Measurements from ENCODE around the gene NDFIP2.
"Not testable (repeated sequence)": the region's sequence is repeated elsewhere in the genome, so short reads cannot be mapped to it uniquely, and the experiment has no call there.

Gene NDFIP2

GRCh38 chr13:79541426-79542049 is 60.6 kb downstream of the NDFIP2 start:
- DNase-seq, result peak; percentile 56

GRCh38 chr13:79543883-79544282 is 62.9 kb downstream of the NDFIP2 start:
- DNase-seq, result no peak

GRCh38 chr13:79547211-79548195 is 66.5 kb downstream of the NDFIP2 start:
- DNase-seq, result no peak

- DNase-seq, result no peak
Observed at GRCh38 chr13:79548902-79549301, 67.9 kb downstream of the NDFIP2 start.

GRCh38 chr13:79549355-79550106 is 68.6 kb downstream of the NDFIP2 start:
- no peak for DNase-seq

- DNase-seq, result no peak
Observed at GRCh38 chr13:79557666-79558065, 76.7 kb downstream of the NDFIP2 start.

GRCh38 chr13:79560954-79561353 is 80.0 kb downstream of the NDFIP2 start:
- no peak for DNase-seq

- no peak for DNase-seq
Observed at GRCh38 chr13:79562557-79562956, 81.6 kb downstream of the NDFIP2 start.

GRCh38 chr13:79566118-79566517 is 85.2 kb downstream of the NDFIP2 start:
- no peak for DNase-seq

- DNase-seq, result no peak
Observed at GRCh38 chr13:79571147-79571546, 90.2 kb downstream of the NDFIP2 start.

GRCh38 chr13:79573892-79574291 is 92.9 kb downstream of the NDFIP2 start:
- not testable (repeated sequence) for DNase-seq

GRCh38 chr13:79581870-79582315 is 100.9 kb downstream of the NDFIP2 start:
- DNase-seq, result no peak

GRCh38 chr13:79582896-79583295 is 101.9 kb downstream of the NDFIP2 start:
- no peak for DNase-seq

- no peak for DNase-seq
Observed at GRCh38 chr13:79585033-79585432, 104.1 kb downstream of the NDFIP2 start.

GRCh38 chr13:79589603-79590393 is 108.8 kb downstream of the NDFIP2 start:
- DNase-seq, result peak; percentile 18

- no peak for DNase-seq
Observed at GRCh38 chr13:79590394-79590676, 109.4 kb downstream of the NDFIP2 start.

GRCh38 chr13:79591493-79591892 is 110.5 kb downstream of the NDFIP2 start:
- DNase-seq, result no peak

GRCh38 chr13:79593121-79593520 is 112.2 kb downstream of the NDFIP2 start:
- DNase-seq, result no peak

- DNase-seq, result no peak
Observed at GRCh38 chr13:79593641-79594275, 112.8 kb downstream of the NDFIP2 start.

- not testable (repeated sequence) for DNase-seq
Observed at GRCh38 chr13:79600146-79600545, 119.2 kb downstream of the NDFIP2 start.

GRCh38 chr13:79602936-79603335 is 122.0 kb downstream of the NDFIP2 start:
- no peak for DNase-seq

- DNase-seq, result no peak
Observed at GRCh38 chr13:79604752-79605151, 123.8 kb downstream of the NDFIP2 start.
